NCI-H2196 (cell line): ENCODE measurements around the gene NKG7.

Source experiments
- DNase-seq: peaks from one replicate; lab custom pipeline; 2025; ENCODE audit not compliant: unreplicated experiment; lab: John Stamatoyannopoulos, UW

NKG7 gene

GRCh38 chr19:51391073-51391611 is 18.7 kb upstream of the NKG7 start:
- DNase-seq, result no peak

DNA sequence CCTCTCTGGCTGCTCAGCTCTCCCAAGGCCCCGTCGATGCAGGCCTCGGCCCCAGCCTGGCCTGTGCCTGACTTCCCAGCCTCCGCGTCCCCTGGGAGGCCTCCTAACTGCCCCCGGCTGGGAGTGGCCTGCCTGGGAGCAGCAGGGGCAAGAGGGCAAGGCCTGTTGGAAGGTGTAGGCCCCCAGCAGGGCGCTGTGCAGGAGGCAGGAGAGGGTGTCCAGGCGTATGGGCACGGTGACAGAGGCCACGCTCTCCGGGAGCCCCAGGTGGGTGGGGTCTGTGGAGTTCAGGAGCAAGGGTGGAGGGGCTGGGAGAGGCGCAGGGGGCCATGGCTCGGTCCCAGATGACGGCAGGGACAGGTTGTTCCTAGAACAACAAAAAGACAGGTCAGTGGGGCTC is 16.7 kb upstream of the NKG7 start:
- DNase-seq, result no peak

DNA sequence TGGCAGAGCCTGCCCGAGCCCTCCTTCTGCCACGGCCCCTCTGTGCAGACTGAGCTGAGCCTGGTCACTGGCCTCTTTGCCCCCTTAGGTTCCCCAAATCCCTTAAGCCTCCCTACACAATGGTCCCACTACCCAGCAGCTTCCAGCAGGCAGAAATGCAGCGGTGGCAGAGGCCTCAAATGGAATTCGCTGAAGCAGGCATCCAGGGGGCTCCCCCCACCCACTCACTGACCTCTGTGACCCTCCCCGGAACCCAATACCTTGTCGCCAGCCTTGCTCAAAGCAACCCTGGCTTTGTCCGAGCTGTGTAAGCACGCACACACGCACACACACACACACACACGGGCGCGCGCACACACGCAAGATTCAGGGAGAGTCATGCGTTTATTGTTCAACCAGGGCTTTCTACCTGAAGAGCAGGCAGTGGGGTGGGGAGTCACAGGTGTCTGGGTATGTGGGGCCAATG is 15.5 kb upstream of the NKG7 start, which contains the start of gene LIM2:
TSS of gene LIM2 (minus strand) at position 51 of the 466 bp plus-strand sequence. CDS start 531 bp downstream, outside the sequence.
- no peak for DNase-seq

DNA sequence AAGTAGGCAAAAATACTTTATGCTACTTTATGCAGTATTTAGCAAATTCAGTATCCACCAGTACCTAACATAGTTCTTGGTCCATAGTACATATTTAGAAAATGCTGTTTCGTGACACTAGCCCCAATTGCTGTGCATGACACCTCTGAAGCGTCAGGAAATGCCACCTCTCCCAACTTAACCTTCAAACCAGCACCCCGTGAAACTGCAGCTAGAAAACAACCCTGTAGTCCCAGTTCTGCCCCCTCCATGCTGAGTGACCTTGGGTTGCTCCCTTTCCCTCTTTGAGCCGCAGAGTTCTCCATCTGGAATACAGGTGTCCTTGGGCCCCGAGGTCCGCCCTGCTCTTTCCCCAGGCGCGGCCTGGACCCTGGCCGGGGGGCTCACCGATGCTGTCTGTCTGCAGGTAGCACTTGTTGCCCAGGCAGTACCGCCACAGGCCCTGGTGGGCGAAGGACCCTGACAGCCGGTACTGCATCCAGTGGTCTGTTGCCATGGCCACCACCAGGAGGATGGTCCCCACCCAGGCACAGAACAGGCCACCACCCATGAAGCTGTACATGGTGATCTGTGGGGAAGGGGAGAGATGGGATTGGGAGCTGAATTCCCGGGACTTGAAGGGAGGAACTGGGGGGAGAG is 14.5 kb upstream of the NKG7 start:
- DNase-seq, result no peak

GRCh38 chr19:51382004-51382403 is 9.6 kb upstream of the NKG7 start:
- no peak for DNase-seq

DNA sequence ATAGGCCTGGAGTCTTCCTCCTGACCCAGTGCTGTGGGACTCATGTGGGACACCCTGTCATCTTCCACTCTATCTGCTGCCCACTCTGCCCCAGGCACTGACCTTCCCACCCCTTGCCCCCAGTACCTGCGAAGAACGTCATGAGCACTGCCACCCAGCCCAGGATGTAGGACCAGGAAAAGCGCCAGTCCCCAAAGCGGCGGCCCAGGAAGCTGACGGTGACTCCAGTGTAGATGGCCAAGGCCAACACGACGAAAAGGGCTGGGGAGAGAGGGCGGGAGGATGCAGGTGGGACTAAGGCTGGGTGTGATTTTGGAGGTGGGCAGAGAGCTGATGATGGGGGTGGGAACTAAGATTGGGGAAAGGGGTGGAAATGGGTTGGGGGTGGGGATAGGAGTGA is 7.9 kb upstream of the NKG7 start:
- no peak for DNase-seq

DNA sequence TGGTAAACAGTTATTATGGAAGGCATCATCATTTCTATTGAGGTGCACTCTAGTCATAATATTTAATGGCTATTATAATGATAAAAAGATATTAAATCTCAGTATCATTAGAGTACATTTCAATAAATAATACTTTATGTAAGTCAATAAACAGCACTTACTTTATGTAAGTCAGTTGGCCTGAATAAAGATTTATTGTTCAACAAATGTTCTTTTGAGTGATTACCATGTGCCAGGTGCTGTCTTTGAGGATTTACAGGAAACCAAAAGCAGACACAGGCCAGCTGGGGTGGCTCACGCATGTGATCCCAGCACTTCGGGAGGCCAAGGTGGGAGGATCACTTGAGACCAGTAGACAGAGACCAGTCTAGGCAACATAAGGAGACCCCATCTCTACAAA is 5.0 kb upstream of the NKG7 start:
- DNase-seq, result no peak

DNA sequence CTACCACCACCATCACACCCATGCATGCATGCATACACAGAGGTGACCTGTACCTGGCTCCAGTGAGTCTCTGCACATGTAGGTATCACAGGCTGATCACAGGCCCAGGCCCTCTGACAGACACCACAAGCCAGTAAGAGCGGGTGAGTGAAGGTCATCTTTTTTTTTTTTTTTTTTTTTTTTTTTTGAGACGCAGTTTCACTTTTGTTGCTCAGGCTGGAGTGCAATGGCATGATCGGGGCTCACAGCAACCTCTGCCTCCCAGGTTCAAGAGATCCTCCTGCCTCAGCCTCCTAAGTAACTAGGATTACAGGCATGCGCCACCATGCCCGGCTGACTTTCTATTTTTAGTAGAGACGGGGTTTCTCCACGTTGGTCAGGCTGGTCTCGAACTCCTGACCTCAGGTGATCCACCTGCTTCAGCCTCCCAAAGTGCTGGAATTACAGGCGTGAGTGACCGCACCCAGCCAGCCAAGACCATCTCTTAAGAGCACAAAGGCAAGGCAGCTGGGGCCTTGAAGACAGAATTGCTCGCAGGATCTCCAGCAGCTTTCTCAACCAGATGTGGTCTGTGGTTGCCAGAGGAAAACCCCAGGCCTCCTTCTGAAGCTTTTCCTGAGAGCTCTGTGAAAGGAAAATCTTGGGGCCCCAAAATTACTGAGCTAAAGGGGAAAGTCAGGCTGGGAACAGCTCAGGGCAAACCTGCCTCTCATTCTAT is 3.2 kb upstream of the NKG7 start:
- no peak for DNase-seq

DNA sequence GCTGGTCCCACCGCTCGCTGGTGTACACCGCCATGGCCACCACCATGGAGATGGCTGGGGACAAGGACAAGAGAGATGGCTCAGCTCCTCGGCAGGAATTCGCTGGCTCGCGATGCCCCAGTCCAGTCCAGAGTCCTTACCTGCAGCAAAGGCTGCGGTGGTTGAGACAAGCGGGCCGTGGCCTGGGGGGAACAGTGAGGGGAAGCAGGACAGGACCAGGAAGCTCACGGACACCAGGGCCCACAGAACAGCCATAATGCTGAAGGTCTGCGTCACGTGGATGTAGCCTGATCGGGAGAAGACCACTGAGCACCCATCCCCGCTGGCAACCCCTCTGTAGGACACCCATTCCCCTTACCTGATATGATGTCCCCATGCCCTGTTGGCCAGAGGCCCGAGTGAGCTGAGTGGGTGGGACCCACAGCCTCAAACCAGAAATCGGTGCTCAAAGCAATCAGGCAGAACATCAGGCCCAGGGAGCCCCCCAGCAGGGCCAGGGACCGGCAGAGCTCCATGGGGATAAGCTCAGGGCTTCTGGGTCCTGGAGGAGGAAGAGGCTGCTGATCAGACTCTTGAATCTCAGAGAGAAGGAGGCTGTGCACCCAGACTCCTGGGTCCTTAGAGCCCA is 319 bp downstream of the NKG7 start:
- DNase-seq, result no peak

- DNase-seq, result no peak
Measured at GRCh38 chr19:51371186-51371690, 1.2 kb downstream of the NKG7 start.

GRCh38 chr19:51370230-51370629 is 2.2 kb downstream of the NKG7 start:
- DNase-seq, result no peak

DNA sequence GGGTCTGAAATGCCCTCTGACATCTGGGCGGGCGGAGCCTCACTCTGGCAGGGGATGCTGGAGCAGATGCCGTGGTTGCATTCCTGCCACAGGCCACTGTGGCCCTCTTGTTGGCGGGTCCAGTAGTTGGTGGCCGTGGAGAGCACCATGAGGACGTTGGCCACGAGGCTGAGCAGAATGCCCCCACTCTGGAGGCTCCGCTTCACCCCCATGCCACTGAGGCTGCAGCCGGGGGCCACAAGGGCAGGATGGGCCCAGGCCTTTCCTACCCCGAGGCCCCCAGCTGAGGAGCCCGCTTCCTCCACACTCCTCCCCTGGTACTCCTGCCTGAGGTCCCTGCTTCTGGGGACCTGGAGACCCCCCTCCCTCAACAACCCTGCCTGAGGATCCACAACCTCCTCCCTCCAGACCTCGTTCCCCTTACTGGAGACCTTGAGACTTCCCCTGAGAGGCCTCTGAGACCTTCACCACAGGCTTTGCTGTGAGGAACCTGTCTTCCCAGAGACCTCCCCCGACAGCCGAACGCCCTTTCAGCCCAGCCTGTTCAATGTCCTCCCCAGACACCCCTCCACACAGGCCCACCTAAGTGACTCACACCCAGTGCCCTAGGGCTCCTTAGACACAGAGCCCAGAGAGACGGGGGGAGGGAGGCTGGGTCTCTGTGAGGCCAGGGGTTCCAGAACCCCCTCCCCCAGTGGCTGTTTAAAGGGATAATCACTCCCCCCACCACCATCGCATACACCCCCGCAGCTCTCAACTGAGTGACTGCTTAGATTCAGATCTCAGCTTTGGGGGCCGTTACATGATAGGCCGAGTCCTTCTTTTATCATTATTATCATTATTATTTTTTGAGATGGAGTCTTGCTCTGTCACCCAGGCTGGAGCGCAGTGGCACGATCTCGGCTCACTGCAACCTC is 3.8 kb downstream of the NKG7 start, which contains the start of gene CLDND2:
TSS of gene CLDND2 (minus strand) at position 638 of the 917 bp plus-strand sequence. CDS start at position 212, 426 bp downstream.
- no peak for DNase-seq

DNA sequence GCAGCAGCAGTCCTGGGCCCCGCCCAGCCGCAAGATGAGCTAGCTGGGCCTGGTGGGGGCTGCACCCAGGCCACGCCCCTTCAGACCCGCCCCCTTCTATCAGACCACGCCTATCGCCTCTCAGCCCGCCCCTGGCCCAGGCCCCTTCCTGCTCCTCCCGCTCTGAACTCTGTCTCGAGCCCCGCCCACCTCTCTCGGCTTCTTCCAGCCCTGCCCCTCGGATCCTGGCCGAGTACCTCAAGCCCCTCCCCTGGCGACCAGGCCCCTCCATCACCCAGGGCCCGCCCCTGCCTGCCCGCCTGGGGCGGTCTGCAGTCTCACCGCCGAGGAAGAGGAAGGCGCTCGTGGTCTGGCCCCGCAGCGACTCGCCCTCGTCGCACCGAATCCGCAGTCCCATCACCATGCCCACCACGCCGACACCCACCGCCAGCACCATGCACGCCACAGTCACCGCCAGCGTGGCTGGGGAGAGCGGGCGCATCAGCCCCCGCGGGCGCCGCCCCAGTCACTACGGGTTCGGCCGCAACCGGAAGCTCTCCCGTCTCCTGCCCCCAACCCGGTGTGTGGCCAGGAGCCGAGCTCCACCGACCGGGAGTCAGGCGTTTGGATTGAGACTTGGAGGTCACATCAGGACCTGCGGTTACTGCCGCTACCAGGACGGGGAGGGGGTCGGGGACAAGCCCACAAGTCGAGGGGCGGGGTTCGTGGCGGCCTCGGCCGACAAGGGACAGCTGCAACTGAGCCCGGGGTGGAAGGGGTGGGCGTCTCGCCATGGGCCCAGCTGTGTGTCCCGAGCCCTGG is 4.7 kb downstream of the NKG7 start:
- DNase-seq, result no peak

- DNase-seq, result no peak
Measured at GRCh38 chr19:51367255-51367564, 5.2 kb downstream of the NKG7 start.

- DNase-seq, result no peak
Measured at GRCh38 chr19:51366389-51367254, 5.8 kb downstream of the NKG7 start.

GRCh38 chr19:51365965-51366388 is 6.5 kb downstream of the NKG7 start, which contains the start of gene ETFB:
TSS of gene ETFB (minus strand) at chr19:51366388. CDS start at chr19:51366326, 62 bp downstream.
- DNase-seq, result no peak

DNA sequence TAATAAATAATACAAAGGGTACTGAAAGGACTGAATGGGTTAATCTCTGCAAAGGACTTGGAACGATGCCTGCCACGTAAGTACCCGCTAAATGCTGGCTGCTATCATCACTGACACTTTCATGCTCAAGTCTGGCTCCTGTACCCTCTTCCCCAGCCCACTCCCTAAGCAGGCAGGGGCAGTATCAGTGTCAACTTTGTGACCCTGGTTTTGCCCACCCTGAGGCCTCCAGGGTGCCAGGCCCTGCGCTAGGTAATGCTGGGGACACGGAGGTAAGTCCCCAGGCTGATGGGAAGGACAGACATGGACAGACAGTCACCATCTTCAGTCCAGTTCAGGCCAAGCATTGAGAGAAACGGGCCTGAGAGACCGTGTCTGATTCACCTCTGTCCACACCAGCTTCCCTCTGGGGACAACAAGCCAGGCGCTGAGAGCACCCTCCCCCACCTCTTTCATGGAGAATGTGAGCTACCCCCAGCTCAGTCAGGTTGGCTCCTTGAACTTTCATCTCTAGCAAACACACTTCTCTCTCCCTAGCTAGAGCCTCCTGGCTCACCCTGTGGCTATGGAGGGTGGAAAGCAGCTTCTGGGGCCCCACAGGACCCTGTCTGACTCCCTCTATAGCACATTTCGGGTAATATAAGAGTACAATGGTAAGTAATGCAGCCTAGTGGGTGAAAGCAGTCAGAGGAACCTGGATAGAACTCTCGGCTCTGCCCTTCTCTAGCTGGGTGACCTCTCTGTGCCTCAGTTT is 7.1 kb downstream of the NKG7 start:
- DNase-seq, result no peak
